GM12878 (cell line): ENCODE measurements around the gene TPH2. TPM values are rescaled to one million over a fixed set of nuclear protein-coding genes. Genes with fewer than 3 reads are reported as not detected.

Source experiments
- ASH2L ChIP-seq: fragments of 300-600, 200-600 bp; sonication (generic); IDR thresholded peaks from 2 replicates; pipeline ENCODE4 v1.6.1; 2017; ENCODE audit warnings: low read depth, mild to moderate bottlenecking, borderline replicate concordance
- ESRRA ChIP-seq: IDR thresholded peaks from 2 replicates; pipeline ENCODE4 v1.6.1; 2012; ENCODE audit warnings: mild to moderate bottlenecking, low read length, improper control_type of control experiment
- EZH2 ChIP-seq: IDR thresholded peaks from 2 replicates; pipeline ENCODE4 v1.6.1; 2012; ENCODE audit warnings: low read depth, mild to moderate bottlenecking, control low read depth, inconsistent platforms, low read length, borderline replicate concordance; ENCODE audit not compliant: control insufficient read depth
- HDAC2 ChIP-seq: fragments of 200-600 bp; sonication (generic); IDR thresholded peaks from 2 replicates; pipeline ENCODE4 v1.6.1; 2017
- polyA plus RNA-seq, 11 experiments: library from polyadenylated mRNA; depleted of rRNA in 4 of 11; unstranded in 6 of 11; stranded (reverse) in 5 of 11; fragments of >200 nt; fragmentation: Nextera tagmentation in 4 of 11; fragmentation: Illumina TruSeq in 1 of 11; extraction: Ambion mirVana in 4 of 11; extraction: Trizol in 1 of 11; gene quantifications; 1 replicate in 1 of 11; 2 replicates in 10 of 11; pipeline versions ENCODE4 v1.2.1 to v1.2.3, GENCODE V29; 2011 to 2016; ENCODE audit warnings: inconsistent platforms in 2 of 11, missing spikeins in 2 of 11, low read depth in 1 of 11
- total RNA-seq, 4 experiments: library from RNA; depleted of rRNA in 3 of 4; stranded (reverse); fragments of >200 nt in 3 of 4; fragmentation: Illumina TruSeq in 1 of 4; extraction: Trizol in 1 of 4; gene quantifications; 2 replicates each; pipeline versions ENCODE4 v1.2.1 to v1.2.3, GENCODE V29; 2013 to 2021

TPH2 gene
- total and polyA plus RNA-seq, 10 of the 15 experiments (the other 5 are each of a cell fraction or from before 2014, with no cell fraction given) = not detected

DNA sequence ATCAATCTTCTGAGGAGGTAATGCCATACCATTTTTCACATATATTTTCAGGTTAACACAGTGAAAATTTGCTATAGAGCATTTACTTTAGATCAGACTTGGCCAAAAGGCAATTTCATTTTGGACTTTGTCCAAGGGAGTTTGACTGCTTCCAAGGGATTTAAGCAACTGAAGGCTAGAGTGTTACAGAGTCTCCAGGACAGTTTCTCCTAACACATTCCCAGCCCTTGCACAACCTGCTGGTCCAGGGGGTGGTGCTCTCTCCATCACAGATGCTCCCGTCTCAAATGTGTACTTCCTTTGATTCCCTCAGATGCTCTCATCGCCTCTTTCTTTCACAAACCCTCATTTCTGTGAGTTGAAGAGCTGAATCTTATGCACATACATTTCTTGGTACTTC lies 143.1 kb downstream of the TPH2 start (continued):
- no peak for TF ChIP-seq ASH2L
- no peak for TF ChIP-seq HDAC2
- no peak for TF ChIP-seq EZH2
- TF ChIP-seq ESRRA = no peak

Other genes with a start within 250 kb of the TPH2 start
- gene RAB21, start 184.0 kb upstream of the TPH2 start, total RNA-seq (2014; rRNA removed) = 12.3 and 12.4 TPM in 2 replicates
- gene RAB21, start 184.0 kb upstream of the TPH2 start, total RNA-seq (2014; rRNA removed; fragmentation: Illumina TruSeq; extraction: Trizol) = 42.0 and 42.8 TPM in 2 replicates
- gene RAB21, start 184.0 kb upstream of the TPH2 start, total RNA-seq (2021) = 37.8 and 38.8 TPM in 2 replicates
- 18.6 and 32.5 TPM in 2 replicates for gene RAB21, start 184.0 kb upstream of the TPH2 start, polyA plus RNA-seq (2011; rRNA removed)
- gene RAB21, start 184.0 kb upstream of the TPH2 start, polyA plus RNA-seq (2014; fragmentation: Illumina TruSeq; extraction: Trizol) = 42.0 and 52.1 TPM in 2 replicates
- 1 to 10 TPM; 5.3 to 8.2 TPM for gene RAB21, start 184.0 kb upstream of the TPH2 start, polyA plus RNA-seq (2014; fragmentation: Nextera tagmentation; extraction: Ambion mirVana)
- 17.1 TPM in 2 replicates for gene RAB21, start 184.0 kb upstream of the TPH2 start, polyA plus RNA-seq (2014; rRNA removed)
- 10 to 100 TPM in 1 of 2 experiments, 1 to 10 TPM in 1; 2.8 to 15.1 TPM for gene RAB21, start 184.0 kb upstream of the TPH2 start, polyA plus RNA-seq (2016; fragmentation: Nextera tagmentation; extraction: Ambion mirVana)
- 12.3 and 14.9 TPM in 2 replicates for gene TBC1D15, start 99.1 kb upstream of the TPH2 start, total RNA-seq (2014; rRNA removed)
- gene TBC1D15, start 99.1 kb upstream of the TPH2 start, total RNA-seq (2014; rRNA removed; fragmentation: Illumina TruSeq; extraction: Trizol) = 18.3 and 19.0 TPM in 2 replicates
- 18.5 and 23.3 TPM in 2 replicates for gene TBC1D15, start 99.1 kb upstream of the TPH2 start, total RNA-seq (2021)
- 34.3 and 57.7 TPM in 2 replicates for gene TBC1D15, start 99.1 kb upstream of the TPH2 start, polyA plus RNA-seq (2011; rRNA removed)
- gene TBC1D15, start 99.1 kb upstream of the TPH2 start, polyA plus RNA-seq (2014; fragmentation: Illumina TruSeq; extraction: Trizol) = 31.1 and 39.5 TPM in 2 replicates
- gene TBC1D15, start 99.1 kb upstream of the TPH2 start, polyA plus RNA-seq (2014; fragmentation: Nextera tagmentation; extraction: Ambion mirVana) = 10 to 100 TPM; 18.2 TPM
- gene TBC1D15, start 99.1 kb upstream of the TPH2 start, polyA plus RNA-seq (2014; rRNA removed) = 14.8 and 16.6 TPM in 2 replicates
- 10 to 100 TPM; 19.1 to 22.9 TPM for gene TBC1D15, start 99.1 kb upstream of the TPH2 start, polyA plus RNA-seq (2016; fragmentation: Nextera tagmentation; extraction: Ambion mirVana)